GM06990 (cell line): Measurements from ENCODE around the gene TTC24.
A peak's percentile ranks its signal among the peaks of the same experiment; 100 is the strongest.

ENCODE experiments used
- DNase-seq: peaks from one replicate; pipeline ENCODE4 v3.0.0-alpha.2; 2011; ENCODE audit not compliant: insufficient read length; ENCODE audit errors: extremely low read depth
- H3K27me3 ChIP-seq: replicated peaks from 2 replicates; pipeline ENCODE4 v1.6.0; 2011; ENCODE audit warnings: low read length; ENCODE audit not compliant: control insufficient read depth, insufficient read depth
- H3K36me3 ChIP-seq: 2 replicates; pipeline ENCODE4 v1.5.1; 2011; ENCODE audit warnings: low read length; ENCODE audit not compliant: control insufficient read depth, insufficient read depth
- H3K4me3 ChIP-seq: replicated peaks from 2 replicates; pipeline ENCODE4 v1.5.1; 2011; ENCODE audit warnings: low read depth, mild to moderate bottlenecking, control low read depth, low read length
- TF ChIP-seq, protein P1 (sequence below): IDR thresholded peaks from 2 replicates; pipeline ENCODE4 v1.5.1; 2011; ENCODE audit warnings: low read length, control low read depth, mild to moderate bottlenecking, inconsistent platforms; ENCODE audit not compliant: insufficient read depth, poor library complexity, severe bottlenecking

Gene TTC24

GRCh38 chr1:156559797-156560385 lies 19.6 kb upstream of the TTC24 start:
- Histone ChIP-seq H3K4me3 (no peak overlapping the region), H3K36me3 (peaks cover 1% of the 10 kb centered on the region), H3K27me3 (no peaks in the 10 kb centered on the region)
- TF ChIP-seq, protein P1, sequence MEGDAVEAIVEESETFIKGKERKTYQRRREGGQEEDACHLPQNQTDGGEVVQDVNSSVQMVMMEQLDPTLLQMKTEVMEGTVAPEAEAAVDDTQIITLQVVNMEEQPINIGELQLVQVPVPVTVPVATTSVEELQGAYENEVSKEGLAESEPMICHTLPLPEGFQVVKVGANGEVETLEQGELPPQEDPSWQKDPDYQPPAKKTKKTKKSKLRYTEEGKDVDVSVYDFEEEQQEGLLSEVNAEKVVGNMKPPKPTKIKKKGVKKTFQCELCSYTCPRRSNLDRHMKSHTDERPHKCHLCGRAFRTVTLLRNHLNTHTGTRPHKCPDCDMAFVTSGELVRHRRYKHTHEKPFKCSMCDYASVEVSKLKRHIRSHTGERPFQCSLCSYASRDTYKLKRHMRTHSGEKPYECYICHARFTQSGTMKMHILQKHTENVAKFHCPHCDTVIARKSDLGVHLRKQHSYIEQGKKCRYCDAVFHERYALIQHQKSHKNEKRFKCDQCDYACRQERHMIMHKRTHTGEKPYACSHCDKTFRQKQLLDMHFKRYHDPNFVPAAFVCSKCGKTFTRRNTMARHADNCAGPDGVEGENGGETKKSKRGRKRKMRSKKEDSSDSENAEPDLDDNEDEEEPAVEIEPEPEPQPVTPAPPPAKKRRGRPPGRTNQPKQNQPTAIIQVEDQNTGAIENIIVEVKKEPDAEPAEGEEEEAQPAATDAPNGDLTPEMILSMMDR, result no peak
- DNase-seq, result no peak

DNA sequence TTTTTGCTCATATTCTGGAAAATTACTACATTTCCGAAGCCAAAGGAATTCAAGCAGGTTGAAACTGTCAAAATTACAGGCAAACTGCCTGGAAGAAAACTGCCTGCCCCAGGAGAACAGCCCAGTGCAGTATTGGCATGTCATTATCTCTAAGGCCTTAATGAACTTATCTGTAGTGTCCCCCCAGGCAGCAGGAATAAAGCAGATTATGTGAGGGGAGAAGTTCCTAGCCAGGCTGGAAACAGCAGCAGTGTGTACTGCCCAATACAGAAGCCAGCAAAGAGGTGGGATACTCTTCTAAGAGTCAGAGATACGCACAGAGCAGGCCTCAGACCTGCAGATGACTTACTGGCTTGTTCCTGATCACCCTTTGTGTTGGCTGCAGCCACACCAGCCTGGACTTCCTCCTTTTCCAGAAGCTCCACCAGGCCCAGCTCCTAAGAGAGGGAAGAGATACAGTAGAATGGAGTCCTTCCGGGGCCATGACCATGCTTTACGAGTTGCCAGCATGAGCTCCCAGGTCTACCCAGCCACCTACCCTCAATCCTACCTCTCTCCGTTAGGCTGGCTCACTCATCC lies 18.8 kb upstream of the TTC24 start:
- DNase-seq, result no peak
- TF ChIP-seq, protein P1, result no peak
- no peak overlapping the region for H3K4me3 ChIP-seq
- no peaks in the 10 kb centered on the region for H3K27me3 ChIP-seq
- H3K36me3 ChIP-seq, result peaks cover 1% of the 10 kb centered on the region

GRCh38 chr1:156565519-156565918 lies 14.0 kb upstream of the TTC24 start:
- H3K27me3 ChIP-seq, result no peaks in the 10 kb centered on the region
- no peak for DNase-seq
- TF ChIP-seq, protein P1, result no peak
- no peaks in the 10 kb centered on the region; the same call in none of the 2 replicates for H3K36me3 ChIP-seq
- H3K4me3 ChIP-seq, result no peak overlapping the region

DNA sequence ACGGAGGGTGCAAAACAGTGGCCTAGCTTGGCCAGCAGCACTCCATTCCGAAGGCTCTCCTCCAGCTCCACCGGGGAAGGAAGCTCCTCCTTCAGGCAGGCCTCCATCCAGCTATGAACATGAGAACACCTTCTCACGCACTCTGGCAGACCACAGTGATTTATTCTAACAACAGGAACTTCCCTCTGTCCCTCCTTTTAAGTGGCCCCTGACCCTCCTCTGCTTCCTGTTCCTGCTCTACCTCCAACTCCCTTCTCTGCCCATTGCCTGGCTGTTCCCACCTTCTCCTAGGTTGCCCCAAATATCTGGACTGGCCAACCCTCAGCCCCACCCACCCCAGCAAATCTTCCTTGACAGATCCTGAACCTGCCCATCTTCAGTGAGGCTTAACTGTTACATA lies 13.1 kb upstream of the TTC24 start:
- TF ChIP-seq, protein P1, result no peak
- Histone ChIP-seq H3K36me3 (no peaks in the 10 kb centered on the region; the same call in none of the 2 replicates), H3K4me3 (no peak overlapping the region), H3K27me3 (no peaks in the 10 kb centered on the region)
- no peak for DNase-seq

GRCh38 chr1:156571261-156571852 lies 8.2 kb upstream of the TTC24 start:
- no peak for DNase-seq
- peak overlapping the region; percentile 74 for H3K4me3 ChIP-seq

More at GRCh38 chr1:156571261-156571852, 8.2 kb upstream of the TTC24 start:
- TF ChIP-seq, protein P1, result no peak
- Histone ChIP-seq H3K36me3 (no peaks in the 10 kb centered on the region; the same call in 1 of the 2 replicates), H3K27me3 (no peaks in the 10 kb centered on the region; the same call in 1 of the 2 replicates)
